Mucosa of stomach (tissue), 1 donor: Measurements from ENCODE around the gene CABP1.

Experiments used
- H3K27me3 ChIP-seq: one replicate; pipeline ENCODE4 v1.7.0; 2013; ENCODE audit warnings: mild to moderate bottlenecking, low read length; ENCODE audit not compliant: control insufficient read depth, insufficient read depth
- H3K36me3 ChIP-seq: one replicate; pipeline ENCODE4 v1.7.0; 2013; ENCODE audit warnings: low read length; ENCODE audit not compliant: control insufficient read depth, insufficient read depth
- H3K4me1 ChIP-seq: one replicate; pipeline ENCODE4 v1.7.0; 2013; ENCODE audit warnings: mild to moderate bottlenecking, low read length; ENCODE audit not compliant: control insufficient read depth, insufficient read depth
- H3K4me3 ChIP-seq: one replicate; pipeline ENCODE4 v1.7.0; 2013; ENCODE audit warnings: low read length
- H3K9ac ChIP-seq: one replicate; pipeline ENCODE4 v1.7.0; 2013; ENCODE audit warnings: mild to moderate bottlenecking, low read length, moderate library complexity
- H3K9me3 ChIP-seq: one replicate; pipeline ENCODE4 v1.7.0; 2013; ENCODE audit warnings: mild to moderate bottlenecking, low read length, moderate library complexity; ENCODE audit not compliant: control insufficient read depth
- donor health status: Pancreatic carcinoma.

The CABP1 gene

GRCh38 chr12:120642826-120643225 is 2.4 kb downstream of the CABP1 start:
- Histone ChIP-seq H3K9ac (no peak overlapping the region), H3K4me1 (peaks cover 10% of the 10 kb centered on the region), H3K27me3 (peaks cover 65% of the 10 kb centered on the region), H3K36me3 (no peaks in the 10 kb centered on the region), H3K9me3 (no peaks in the 10 kb centered on the region), H3K4me3 (no peak overlapping the region)

GRCh38 chr12:120643574-120643973 is 3.1 kb downstream of the CABP1 start:
- no peak overlapping the region for H3K4me3 ChIP-seq
- no peaks in the 10 kb centered on the region for H3K9me3 ChIP-seq
- peaks cover 65% of the 10 kb centered on the region for H3K27me3 ChIP-seq
- peaks cover 10% of the 10 kb centered on the region for H3K4me1 ChIP-seq
- H3K9ac ChIP-seq, result no peak overlapping the region
- H3K36me3 ChIP-seq, result no peaks in the 10 kb centered on the region

GRCh38 chr12:120646044-120646443 is 5.6 kb downstream of the CABP1 start:
- no peak overlapping the region for H3K9ac ChIP-seq
- H3K4me1 ChIP-seq, result peaks cover 14% of the 10 kb centered on the region
- H3K36me3 ChIP-seq, result no peaks in the 10 kb centered on the region
- H3K27me3 ChIP-seq, result peaks cover 66% of the 10 kb centered on the region
- no peak overlapping the region for H3K4me3 ChIP-seq
- no peaks in the 10 kb centered on the region for H3K9me3 ChIP-seq

- no peaks in the 10 kb centered on the region for H3K36me3 ChIP-seq
- no peak overlapping the region for H3K9ac ChIP-seq
- no peak overlapping the region for H3K4me3 ChIP-seq
- H3K4me1 ChIP-seq, result peaks cover 8% of the 10 kb centered on the region
- no peaks in the 10 kb centered on the region for H3K9me3 ChIP-seq
- peaks cover 52% of the 10 kb centered on the region for H3K27me3 ChIP-seq
Measured at GRCh38 chr12:120647375-120647755, 6.9 kb downstream of the CABP1 start.

- no peak overlapping the region for H3K9ac ChIP-seq
- H3K4me1 ChIP-seq, result peaks cover 8% of the 10 kb centered on the region
- H3K4me3 ChIP-seq, result no peak overlapping the region
- H3K9me3 ChIP-seq, result no peaks in the 10 kb centered on the region
- H3K27me3 ChIP-seq, result peaks cover 41% of the 10 kb centered on the region
- H3K36me3 ChIP-seq, result no peaks in the 10 kb centered on the region
Measured at GRCh38 chr12:120649442-120650232, 9.2 kb downstream of the CABP1 start.

GRCh38 chr12:120650233-120650690 is 9.8 kb downstream of the CABP1 start:
- Histone ChIP-seq H3K4me1 (peaks cover 8% of the 10 kb centered on the region), H3K36me3 (no peaks in the 10 kb centered on the region), H3K9ac (no peak overlapping the region), H3K9me3 (no peaks in the 10 kb centered on the region), H3K27me3 (peaks cover 35% of the 10 kb centered on the region), H3K4me3 (no peak overlapping the region)

- Histone ChIP-seq H3K4me3 (no peak overlapping the region), H3K9ac (no peak overlapping the region)
Measured at GRCh38 chr12:120651821-120652220, 11.4 kb downstream of the CABP1 start.

GRCh38 chr12:120652656-120653435 is 12.4 kb downstream of the CABP1 start:
- H3K9ac ChIP-seq, result no peak overlapping the region
- peaks cover 8% of the 10 kb centered on the region for H3K4me1 ChIP-seq

More at GRCh38 chr12:120651821-120652220, 11.4 kb downstream of the CABP1 start:
- H3K27me3 ChIP-seq, result peaks cover 24% of the 10 kb centered on the region
- no peaks in the 10 kb centered on the region for H3K9me3 ChIP-seq
- H3K4me1 ChIP-seq, result peaks cover 8% of the 10 kb centered on the region
- H3K36me3 ChIP-seq, result no peaks in the 10 kb centered on the region

GRCh38 chr12:120653611-120654010 is 13.2 kb downstream of the CABP1 start:
- Histone ChIP-seq H3K4me3 (no peak overlapping the region), H3K4me1 (peaks cover 8% of the 10 kb centered on the region)

More at GRCh38 chr12:120652656-120653435, 12.4 kb downstream of the CABP1 start:
- Histone ChIP-seq H3K4me3 (no peak overlapping the region), H3K27me3 (peaks cover 24% of the 10 kb centered on the region), H3K9me3 (no peaks in the 10 kb centered on the region), H3K36me3 (no peaks in the 10 kb centered on the region)

GRCh38 chr12:120654656-120655055 is 14.2 kb downstream of the CABP1 start:
- Histone ChIP-seq H3K27me3 (peaks cover 19% of the 10 kb centered on the region), H3K9ac (no peak overlapping the region)

More at GRCh38 chr12:120653611-120654010, 13.2 kb downstream of the CABP1 start:
- Histone ChIP-seq H3K9me3 (no peaks in the 10 kb centered on the region), H3K36me3 (no peaks in the 10 kb centered on the region), H3K27me3 (peaks cover 24% of the 10 kb centered on the region), H3K9ac (no peak overlapping the region)

GRCh38 chr12:120656008-120656407 is 15.6 kb downstream of the CABP1 start:
- Histone ChIP-seq H3K36me3 (no peaks in the 10 kb centered on the region), H3K9ac (no peak overlapping the region), H3K9me3 (no peaks in the 10 kb centered on the region), H3K4me3 (no peak overlapping the region), H3K4me1 (no peaks in the 10 kb centered on the region), H3K27me3 (peaks cover 10% of the 10 kb centered on the region)

More at GRCh38 chr12:120654656-120655055, 14.2 kb downstream of the CABP1 start:
- peaks cover under 1% of the 10 kb centered on the region for H3K4me1 ChIP-seq
- H3K9me3 ChIP-seq, result no peaks in the 10 kb centered on the region
- no peaks in the 10 kb centered on the region for H3K36me3 ChIP-seq
- H3K4me3 ChIP-seq, result no peak overlapping the region
